SK-N-SH (cell line): ENCODE data around the gene HK2. TPM values are rescaled to one million over a fixed set of nuclear protein-coding genes. Genes with fewer than 3 reads are reported as not detected.

ENCODE experiments used
- CTCF ChIA-PET: fragments of 300-600, 350-600 bp; formaldehyde crosslinking; extraction: SDS; loops from one replicate; lab custom pipeline; 2021; lab: Yijun Ruan, JAX
- POLR2A ChIA-PET: fragments of 350-600 bp; sonication (Branson Sonifier 250); formaldehyde crosslinking; extraction: SDS; loops from one replicate; lab custom pipeline; 2020; ENCODE audit warnings: antibody characterized with exemption, inconsistent platforms; lab: Yijun Ruan, JAX
- DNase-seq: peaks from one replicate; pipeline ENCODE4 v3.0.0; 2012
- H2AFZ ChIP-seq: fragments of 200-600 bp; sonication (generic); 2 replicates; pipeline ENCODE4 v1.8.1; 2016; ENCODE audit warnings: antibody characterized with exemption, mild to moderate bottlenecking, low read depth
- H3F3A ChIP-seq: fragments of 200-600 bp; sonication (generic); replicated peaks from 2 replicates; pipeline ENCODE3; 2016; ENCODE audit warnings: antibody characterized with exemption, mild to moderate bottlenecking; ENCODE audit not compliant: insufficient read depth
- H3K27ac ChIP-seq, 2 experiments: fragments of 200-500 bp in 1 of 2; fragments of 200-600 bp in 1 of 2; sonication (Bioruptor generic) in 1 of 2; sonication (generic), shearing (Covaris generic) in 1 of 2; 2 replicates each; pipeline versions ENCODE4 v1.5.1 to v1.6.1; 2014 to 2016; ENCODE audit warnings: low read depth in 2 of 2, inconsistent platforms in 1 of 2, low read length in 1 of 2, mild to moderate bottlenecking in 1 of 2, mixed read lengths in 1 of 2
- H3K27me3 ChIP-seq: fragments of 200-600 bp; sonication (generic), shearing (Covaris generic); 2 replicates; pipeline ENCODE4 v1.6.1; 2016; ENCODE audit warnings: mixed run types; ENCODE audit not compliant: insufficient read depth
- H3K36me3 ChIP-seq, 2 experiments: fragments of 200-500 bp in 1 of 2; fragments of 200-600 bp in 1 of 2; sonication (Bioruptor generic) in 1 of 2; sonication (generic) in 1 of 2; replicated peaks in 1 of 2; 2 replicates each; pipeline versions ENCODE3 to v1.5.1; 2014 to 2016; ENCODE audit warnings: low read length in 1 of 2, mild to moderate bottlenecking in 1 of 2; ENCODE audit not compliant: insufficient read depth in 2 of 2, control insufficient read depth in 1 of 2
- H3K4me1 ChIP-seq, 2 experiments: fragments of 200-500 bp in 1 of 2; fragments of 200-600 bp in 1 of 2; sonication (Bioruptor generic) in 1 of 2; sonication (generic), shearing (Covaris generic) in 1 of 2; 2 replicates each; pipeline versions ENCODE4 v1.5.1 to v1.6.1; 2014 to 2016; ENCODE audit warnings: low read depth in 1 of 2, low read length in 1 of 2, mixed run types in 1 of 2; ENCODE audit not compliant: insufficient read depth in 2 of 2, control insufficient read depth in 1 of 2
- H3K4me2 ChIP-seq: fragments of 200-600 bp; sonication (generic), shearing (Covaris generic); 2 replicates; pipeline ENCODE4 v1.6.1; 2017; ENCODE audit warnings: mixed run types
- H3K4me3 ChIP-seq, 2 experiments: fragments of 200-500 bp in 1 of 2; fragments of 200-600 bp in 1 of 2; sonication (Bioruptor generic) in 1 of 2; sonication (generic), shearing (Covaris generic) in 1 of 2; 2 replicates each; pipeline versions ENCODE4 v1.5.1 to v1.8.1; 2014 to 2016; ENCODE audit warnings: low read depth in 2 of 2, inconsistent platforms in 1 of 2, low read length in 1 of 2, mild to moderate bottlenecking in 1 of 2, mixed read lengths in 1 of 2, moderate library complexity in 1 of 2
- H3K79me2 ChIP-seq: fragments of 200-600 bp; sonication (generic); 2 replicates; pipeline ENCODE4 v1.8.1; 2017; ENCODE audit warnings: mild to moderate bottlenecking; ENCODE audit not compliant: insufficient read depth
- H3K9ac ChIP-seq: fragments of 200-600 bp; sonication (generic); 2 replicates; pipeline ENCODE4 v1.6.1; 2017; ENCODE audit warnings: mixed run types
- H3K9me2 ChIP-seq: fragments of 200-600 bp; sonication (generic); 2 replicates; pipeline ENCODE4 v1.6.1; 2017; ENCODE audit warnings: mixed run types
- H3K9me3 ChIP-seq: fragments of 200-600 bp; sonication (generic); 2 replicates; pipeline ENCODE4 v1.6.1; 2017; ENCODE audit warnings: mixed run types, mild to moderate bottlenecking, moderate library complexity
- H4K20me1 ChIP-seq: fragments of 200-600 bp; sonication (generic); 2 replicates; pipeline ENCODE4 v1.6.1; 2017; ENCODE audit warnings: mild to moderate bottlenecking, mixed run types; ENCODE audit not compliant: insufficient read depth
- CHD2 ChIP-seq: fragments of 150-350 bp; IDR thresholded peaks from 2 replicates; pipeline ENCODE4 v1.6.1; 2018; ENCODE audit warnings: low read length; ENCODE audit not compliant: partially characterized antibody
- ELF1 ChIP-seq: IDR thresholded peaks from 2 replicates; pipeline ENCODE4 v1.4.0; 2012
- EP300 ChIP-seq, 2 experiments: IDR thresholded peaks; 2 replicates each; pipeline versions ENCODE4 v1.4.0 to v1.6.1; 2012; ENCODE audit warnings: borderline replicate concordance in 1 of 2, low read depth in 1 of 2, low read length in 1 of 2
- FOSL2 ChIP-seq: IDR thresholded peaks from 2 replicates; pipeline ENCODE4 v1.4.0; 2012; ENCODE audit warnings: low read depth, mild to moderate bottlenecking, moderate library complexity, borderline replicate concordance
- GATA2 ChIP-seq: sonication (generic); formaldehyde crosslinking; IDR thresholded peaks from 2 replicates; pipeline ENCODE4 v1.5.0; 2020; ENCODE audit warnings: mild to moderate bottlenecking, missing genetic modification reagents
- MEF2A ChIP-seq: IDR thresholded peaks from 2 replicates; pipeline ENCODE4 v1.4.0; 2012; ENCODE audit warnings: low read depth, borderline replicate concordance
- MXI1 ChIP-seq: IDR thresholded peaks from 2 replicates; pipeline ENCODE4 v1.6.1; 2012; ENCODE audit warnings: mild to moderate bottlenecking, low read depth, low read length, improper control_type of control experiment
- NRF1 ChIP-seq: IDR thresholded peaks from 2 replicates; pipeline ENCODE4 v1.6.1; 2012; ENCODE audit warnings: low read depth, mild to moderate bottlenecking, low read length
- RFX5 ChIP-seq: IDR thresholded peaks from 2 replicates; pipeline ENCODE4 v1.6.1; 2012; ENCODE audit warnings: mild to moderate bottlenecking, improper control_type of control experiment, low read length
- SIN3A ChIP-seq: IDR thresholded peaks from 2 replicates; pipeline ENCODE4 v1.6.1; 2012; ENCODE audit warnings: low read depth, mild to moderate bottlenecking, low read length, moderate library complexity, borderline replicate concordance
- TAF1 ChIP-seq: IDR thresholded peaks from 2 replicates; pipeline ENCODE4 v1.6.1; 2012; ENCODE audit warnings: low read depth, mild to moderate bottlenecking, low read length, moderate library complexity, borderline replicate concordance
- TCF12 ChIP-seq: IDR thresholded peaks from 2 replicates; pipeline ENCODE4 v1.4.0; 2012
- ZBTB33 ChIP-seq: IDR thresholded peaks from 2 replicates; pipeline ENCODE4 v1.4.0; 2012; ENCODE audit warnings: low read depth, borderline replicate concordance
- WGBS: methylation state at CpG from one replicate; pipeline ENCODE4 v1.1.6; 2017; ENCODE audit warnings: low lambda C conversion rate; 5-methylcytosine and 5-hydroxymethylcytosine counted together
- polyA plus RNA-seq, 3 experiments: library from polyadenylated mRNA; depleted of rRNA; stranded (reverse); fragments of >200 nt; gene quantifications; 2 replicates each; pipeline ENCODE4 v1.2.3, GENCODE V29; 2012
- TF ChIP-seq, protein P1 (sequence below): IDR thresholded peaks from 2 replicates; pipeline ENCODE4; 2012
- TF ChIP-seq, protein P2 (sequence below): IDR thresholded peaks from 2 replicates; pipeline ENCODE4 v1.4.0; 2012; ENCODE audit warnings: low read depth
- TF ChIP-seq, protein P3 (sequence below): fragments of 150-350 bp; IDR thresholded peaks from 2 replicates; pipeline ENCODE4 v1.6.1; 2016; ENCODE audit warnings: mild to moderate bottlenecking, low read depth, low read length

Gene HK2
- polyA plus RNA-seq, 1 of the 3 experiments (the other 2 are of a cell fraction): 13.5 TPM

DNA sequence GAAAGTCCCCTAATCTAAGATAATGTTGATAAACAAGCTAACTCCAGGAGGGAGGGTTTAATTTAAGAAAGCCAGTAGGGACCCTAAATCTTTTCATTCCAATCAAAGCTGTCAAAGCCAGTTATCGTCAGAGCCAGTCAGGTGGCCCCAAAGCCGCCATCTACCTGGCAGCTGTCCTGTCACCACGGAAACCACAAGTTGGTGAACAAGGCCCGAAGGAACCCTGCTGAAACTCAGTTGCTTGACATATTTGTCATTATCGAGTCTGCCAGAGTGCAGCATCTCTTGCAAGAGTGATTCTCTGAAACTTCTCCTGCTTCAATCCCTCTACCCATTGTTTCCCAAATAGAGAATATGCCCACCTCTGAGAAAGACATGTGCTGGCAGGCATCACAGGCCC is 93.7 kb downstream of the HK2 start:
- ChIA-PET POLR2A (no interaction called here), CTCF (no interaction called here)
- Histone ChIP-seq H3K79me2 (no peaks in the 10 kb centered on the region), H3K9me2 (no peaks in the 10 kb centered on the region), H3F3A (no peaks in the 10 kb centered on the region), H4K20me1 (no peaks in the 10 kb centered on the region), H3K27ac (no peak overlapping the region), H3K9ac (no peak overlapping the region), H3K9me3 (no peaks in the 10 kb centered on the region), H3K36me3 (no peaks in the 10 kb centered on the region), H3K27me3 (no peaks in the 10 kb centered on the region), H3K4me1 (no peaks in the 10 kb centered on the region), H3K4me3 (no peak overlapping the region), H2AFZ (no peak overlapping the region), H3K4me2 (no peak overlapping the region)
- TF ChIP-seq EP300 (IDR thresholded peaks at IDR 0.05; ENCODE audit: borderline replicate concordance in 1 of 2, low read depth in 1 of 2, low read length in 1 of 2) (no peak), FOSL2 (no peak), NRF1 (no peak), MXI1 (no peak), ZBTB33 (no peak), ELF1 (no peak), SIN3A (no peak), GATA2 (no peak), MEF2A (no peak), TAF1 (no peak), CHD2 (no peak), RFX5 (no peak), TCF12 (no peak)
- TF ChIP-seq, protein P1, sequence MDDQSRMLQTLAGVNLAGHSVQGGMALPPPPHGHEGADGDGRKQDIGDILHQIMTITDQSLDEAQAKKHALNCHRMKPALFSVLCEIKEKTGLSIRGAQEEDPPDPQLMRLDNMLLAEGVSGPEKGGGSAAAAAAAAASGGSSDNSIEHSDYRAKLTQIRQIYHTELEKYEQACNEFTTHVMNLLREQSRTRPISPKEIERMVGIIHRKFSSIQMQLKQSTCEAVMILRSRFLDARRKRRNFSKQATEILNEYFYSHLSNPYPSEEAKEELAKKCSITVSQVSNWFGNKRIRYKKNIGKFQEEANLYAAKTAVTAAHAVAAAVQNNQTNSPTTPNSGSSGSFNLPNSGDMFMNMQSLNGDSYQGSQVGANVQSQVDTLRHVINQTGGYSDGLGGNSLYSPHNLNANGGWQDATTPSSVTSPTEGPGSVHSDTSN: no peak
- TF ChIP-seq, protein P2, sequence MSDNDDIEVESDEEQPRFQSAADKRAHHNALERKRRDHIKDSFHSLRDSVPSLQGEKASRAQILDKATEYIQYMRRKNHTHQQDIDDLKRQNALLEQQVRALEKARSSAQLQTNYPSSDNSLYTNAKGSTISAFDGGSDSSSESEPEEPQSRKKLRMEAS: no peak
- TF ChIP-seq, protein P3, sequence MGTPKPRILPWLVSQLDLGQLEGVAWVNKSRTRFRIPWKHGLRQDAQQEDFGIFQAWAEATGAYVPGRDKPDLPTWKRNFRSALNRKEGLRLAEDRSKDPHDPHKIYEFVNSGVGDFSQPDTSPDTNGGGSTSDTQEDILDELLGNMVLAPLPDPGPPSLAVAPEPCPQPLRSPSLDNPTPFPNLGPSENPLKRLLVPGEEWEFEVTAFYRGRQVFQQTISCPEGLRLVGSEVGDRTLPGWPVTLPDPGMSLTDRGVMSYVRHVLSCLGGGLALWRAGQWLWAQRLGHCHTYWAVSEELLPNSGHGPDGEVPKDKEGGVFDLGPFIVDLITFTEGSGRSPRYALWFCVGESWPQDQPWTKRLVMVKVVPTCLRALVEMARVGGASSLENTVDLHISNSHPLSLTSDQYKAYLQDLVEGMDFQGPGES: no peak
- WGBS: 64% methylated on average over 5 of the region's 5 CpGs
- no peak for DNase-seq
